Mesendoderm (in vitro differentiated cells): ENCODE measurements around the gene TGIF2.

Experiments
- DNase-seq: peaks from one replicate; pipeline ENCODE4 v3.0.0; 2013
- H2AK5ac ChIP-seq: 2 replicates; pipeline ENCODE4 v1.6.1; 2013; ENCODE audit warnings: low read length, inconsistent platforms
- H2BK120ac ChIP-seq: 2 replicates; pipeline ENCODE4 v1.6.1; 2013; ENCODE audit warnings: low read depth, mild to moderate bottlenecking, low read length, moderate library complexity, mixed read lengths
- H2BK15ac ChIP-seq: replicated peaks from 2 replicates; pipeline ENCODE4 v1.6.1; 2013; ENCODE audit warnings: low read depth, mild to moderate bottlenecking, moderate library complexity
- H2BK5ac ChIP-seq: 2 replicates; pipeline ENCODE4 v1.6.1; 2013; ENCODE audit warnings: low read length, inconsistent platforms
- H3K18ac ChIP-seq: 2 replicates; pipeline ENCODE4 v1.6.1; 2013; ENCODE audit warnings: mild to moderate bottlenecking, low read length, mixed read lengths
- H3K23ac ChIP-seq: one replicate; pipeline ENCODE4 v1.6.1; 2013; ENCODE audit warnings: low read length
- H3K27ac ChIP-seq: 2 replicates; pipeline ENCODE4 v1.5.1; 2013; ENCODE audit warnings: low read depth, mild to moderate bottlenecking, inconsistent platforms, low read length, moderate library complexity
- H3K27me3 ChIP-seq: 2 replicates; pipeline ENCODE4 v1.6.1; 2013; ENCODE audit warnings: low read length, control low read depth, mild to moderate bottlenecking, inconsistent platforms; ENCODE audit not compliant: insufficient read depth, poor library complexity
- H3K36me3 ChIP-seq: 2 replicates; pipeline ENCODE4 v1.6.1; 2013; ENCODE audit warnings: low read length, inconsistent platforms; ENCODE audit not compliant: control insufficient read depth, insufficient read depth
- H3K4ac ChIP-seq: one replicate; pipeline ENCODE4 v1.6.1; 2013; ENCODE audit warnings: low read depth, mild to moderate bottlenecking, low read length, moderate library complexity
- H3K4me1 ChIP-seq: 2 replicates; pipeline ENCODE4 v1.6.1; 2013; ENCODE audit warnings: low read depth, low read length, inconsistent platforms; ENCODE audit not compliant: control insufficient read depth
- H3K4me2 ChIP-seq: 2 replicates; pipeline ENCODE4 v1.6.1; 2013; ENCODE audit warnings: low read length
- H3K4me3 ChIP-seq: 2 replicates; pipeline ENCODE4 v1.5.1; 2013; ENCODE audit warnings: mild to moderate bottlenecking, low read length
- H3K56ac ChIP-seq: one replicate; pipeline ENCODE4 v1.6.1; 2013; ENCODE audit warnings: low read length
- H3K79me1 ChIP-seq: 2 replicates; pipeline ENCODE4 v1.6.1; 2013; ENCODE audit warnings: low read length, inconsistent platforms
- H3K79me2 ChIP-seq: 2 replicates; pipeline ENCODE4 v1.6.1; 2013; ENCODE audit warnings: mild to moderate bottlenecking, low read length; ENCODE audit not compliant: control insufficient read depth, insufficient read depth
- H3K9ac ChIP-seq: 2 replicates; pipeline ENCODE4 v1.6.1; 2013; ENCODE audit warnings: low read length, inconsistent platforms
- H4K5ac ChIP-seq: one replicate; pipeline ENCODE4 v1.6.1; 2013; ENCODE audit warnings: low read length
- H4K8ac ChIP-seq: one replicate; pipeline ENCODE4 v1.6.1; 2013; ENCODE audit warnings: low read depth, mild to moderate bottlenecking, control low read depth, low read length, moderate library complexity
- WGBS: extraction: QIAGEN DNeasy Blood & Tissue Kit; methylation state at CpG from one replicate; pipeline ENCODE4 v1.1.7; 2013; ENCODE audit warnings: low lambda C conversion rate, missing lambda C conversion rate; ENCODE audit not compliant: insufficient coverage; ENCODE audit errors: extremely low coverage; 5-methylcytosine and 5-hydroxymethylcytosine counted together

The TGIF2 gene

GRCh38 chr20:36601540-36601939, 28.1 kb downstream of the TGIF2 start:
- Histone ChIP-seq H2BK5ac (no peak overlapping the region), H4K8ac (no peak overlapping the region), H4K5ac (no peak overlapping the region), H2AK5ac (no peak overlapping the region), H3K23ac (no peak overlapping the region), H2BK120ac (no peak overlapping the region), H3K4me1 (peaks cover 6% of the 10 kb centered on the region), H3K79me2 (peaks cover 9% of the 10 kb centered on the region), H2BK15ac (no peak overlapping the region), H3K4me2 (no peak overlapping the region), H3K79me1 (peaks cover 4% of the 10 kb centered on the region), H3K27me3 (no peaks in the 10 kb centered on the region), H3K36me3 (no peaks in the 10 kb centered on the region), H3K4me3 (no peak overlapping the region), H3K27ac (no peak overlapping the region), H3K18ac (no peak overlapping the region), H3K9ac (no peak overlapping the region), H3K4ac (no peak overlapping the region), H3K56ac (peak overlapping the region; percentile 7)
- no peak for DNase-seq
- WGBS, result no CpG with 5 or more reads among the region's 1 CpG

- peak overlapping the region; percentile 60 for H3K9ac ChIP-seq
- peak overlapping the region; percentile 29 for H3K18ac ChIP-seq
- H3K23ac ChIP-seq, result no peak overlapping the region
- peaks cover 11% of the 10 kb centered on the region for H3K79me1 ChIP-seq
- H3K4me1 ChIP-seq, result peaks cover 2% of the 10 kb centered on the region
- no peak for DNase-seq
- H3K27me3 ChIP-seq, result no peaks in the 10 kb centered on the region
- H3K27ac ChIP-seq, result no peak overlapping the region
- H3K4me2 ChIP-seq, result peak overlapping the region; percentile 19
- no peak overlapping the region for H2AK5ac ChIP-seq
- H3K56ac ChIP-seq, result peak overlapping the region; percentile 73
- H2BK15ac ChIP-seq, result no peak overlapping the region
- H4K5ac ChIP-seq, result no peak overlapping the region
- H2BK5ac ChIP-seq, result no peak overlapping the region
- peak overlapping the region; percentile 33 for H2BK120ac ChIP-seq
- peak overlapping the region; percentile 62 for H3K4ac ChIP-seq
- H3K36me3 ChIP-seq, result peaks cover 8% of the 10 kb centered on the region
- no CpG with 5 or more reads among the region's 15 CpGs for WGBS
- H4K8ac ChIP-seq, result no peak overlapping the region
- peaks cover 25% of the 10 kb centered on the region for H3K79me2 ChIP-seq
- H3K4me3 ChIP-seq, result no peak overlapping the region
Measured at GRCh38 chr20:36604952-36605398, 31.6 kb downstream of the TGIF2 start.

DNA sequence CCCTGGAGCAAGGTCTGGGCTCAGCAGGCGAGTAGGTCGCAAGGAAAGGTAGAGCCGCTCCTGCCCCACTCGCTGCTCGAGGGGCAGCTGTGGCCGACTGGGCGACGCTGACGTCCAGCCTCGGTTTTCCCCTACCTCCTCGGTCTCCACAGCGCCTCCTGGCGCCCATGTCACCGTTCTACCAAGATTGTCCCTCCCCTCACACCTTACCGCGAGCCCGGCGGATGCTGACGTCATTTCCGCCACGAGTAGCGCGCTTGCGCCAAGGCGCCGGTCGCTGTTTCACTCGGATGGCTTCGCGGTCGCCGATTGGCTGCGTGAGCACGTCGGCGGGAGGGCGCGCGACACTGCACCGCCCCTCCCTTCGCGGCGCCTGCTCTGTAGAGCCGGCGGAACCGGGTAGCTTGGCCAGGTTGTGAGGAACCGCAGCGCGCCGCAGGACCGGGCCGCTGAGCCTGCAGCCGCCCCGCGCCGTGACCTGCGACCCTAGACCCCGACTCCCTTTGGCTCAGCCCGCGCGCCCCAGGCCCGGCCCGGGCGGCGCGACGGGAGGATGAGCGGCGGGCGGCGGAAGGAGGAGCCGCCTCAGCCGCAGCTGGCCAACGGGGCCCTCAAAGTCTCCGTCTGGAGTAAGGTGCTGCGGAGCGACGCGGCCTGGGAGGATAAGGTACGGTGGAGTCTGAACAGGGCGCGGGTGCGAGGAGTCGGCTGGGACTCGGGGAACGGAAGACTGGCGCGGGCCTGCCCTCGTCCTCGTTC, 32.2 kb downstream of the TGIF2 start, which contains the start of gene RAB5IF:
Gene RAB5IF, plus strand, starts transcription at position 381 of the 759 bp plus-strand sequence. Its CDS starts 173 bp downstream, at position 554.
- peak within 1 kb of the TSS; percentile 38 for H2AK5ac ChIP-seq
- H3K23ac ChIP-seq, result no peak within 1 kb of the TSS
- H3K56ac ChIP-seq, result peak within 1 kb of the TSS; percentile 99
- H3K27me3 ChIP-seq, result no peaks in the 10 kb centered on the region
- H3K4ac ChIP-seq, result peak within 1 kb of the TSS; percentile 62
- H3K4me1 ChIP-seq, result peaks cover 2% of the 10 kb centered on the region
- H3K18ac ChIP-seq, result peak within 1 kb of the TSS; percentile 29
- DNase-seq, result peak; percentile 99
- peak within 1 kb of the TSS; percentile 35 for H2BK5ac ChIP-seq
- H3K79me1 ChIP-seq, result peaks cover 11% of the 10 kb centered on the region
- peak within 1 kb of the TSS; percentile 93 for H3K9ac ChIP-seq
- peak within 1 kb of the TSS; percentile 33 for H2BK120ac ChIP-seq
- no CpG with 5 or more reads among the region's 90 CpGs for WGBS
- peak within 1 kb of the TSS; percentile 91 for H3K4me2 ChIP-seq
- H4K5ac ChIP-seq, result no peak within 1 kb of the TSS
- H3K36me3 ChIP-seq, result peaks cover 8% of the 10 kb centered on the region
- H4K8ac ChIP-seq, result no peak within 1 kb of the TSS
- H3K4me3 ChIP-seq, result peak within 1 kb of the TSS; percentile 97
- no peak within 1 kb of the TSS for H2BK15ac ChIP-seq
- peaks cover 25% of the 10 kb centered on the region for H3K79me2 ChIP-seq
- peak within 1 kb of the TSS; percentile 56 for H3K27ac ChIP-seq

GRCh38 chr20:36606158-36607066, 33.0 kb downstream of the TGIF2 start:
- Histone ChIP-seq H3K27ac (peak overlapping the region; percentile 56), H3K18ac (peak overlapping the region; percentile 22), H3K27me3 (no peaks in the 10 kb centered on the region), H3K79me2 (peaks cover 25% of the 10 kb centered on the region), H3K4me2 (peak overlapping the region; percentile 91), H2AK5ac (peak overlapping the region; percentile 38), H3K4me3 (peak overlapping the region; percentile 97), H3K36me3 (peaks cover 8% of the 10 kb centered on the region), H3K79me1 (peaks cover 11% of the 10 kb centered on the region), H4K5ac (no peak overlapping the region), H2BK15ac (no peak overlapping the region), H4K8ac (no peak overlapping the region), H2BK5ac (peak overlapping the region; percentile 35), H3K9ac (peak overlapping the region; percentile 93), H2BK120ac (no peak overlapping the region), H3K23ac (no peak overlapping the region), H3K4ac (peak overlapping the region; percentile 21), H3K56ac (peak overlapping the region; percentile 99), H3K4me1 (peaks cover 2% of the 10 kb centered on the region)
- WGBS, result no CpG with 5 or more reads among the region's 31 CpGs
- DNase-seq, result peak; percentile 75

DNA sequence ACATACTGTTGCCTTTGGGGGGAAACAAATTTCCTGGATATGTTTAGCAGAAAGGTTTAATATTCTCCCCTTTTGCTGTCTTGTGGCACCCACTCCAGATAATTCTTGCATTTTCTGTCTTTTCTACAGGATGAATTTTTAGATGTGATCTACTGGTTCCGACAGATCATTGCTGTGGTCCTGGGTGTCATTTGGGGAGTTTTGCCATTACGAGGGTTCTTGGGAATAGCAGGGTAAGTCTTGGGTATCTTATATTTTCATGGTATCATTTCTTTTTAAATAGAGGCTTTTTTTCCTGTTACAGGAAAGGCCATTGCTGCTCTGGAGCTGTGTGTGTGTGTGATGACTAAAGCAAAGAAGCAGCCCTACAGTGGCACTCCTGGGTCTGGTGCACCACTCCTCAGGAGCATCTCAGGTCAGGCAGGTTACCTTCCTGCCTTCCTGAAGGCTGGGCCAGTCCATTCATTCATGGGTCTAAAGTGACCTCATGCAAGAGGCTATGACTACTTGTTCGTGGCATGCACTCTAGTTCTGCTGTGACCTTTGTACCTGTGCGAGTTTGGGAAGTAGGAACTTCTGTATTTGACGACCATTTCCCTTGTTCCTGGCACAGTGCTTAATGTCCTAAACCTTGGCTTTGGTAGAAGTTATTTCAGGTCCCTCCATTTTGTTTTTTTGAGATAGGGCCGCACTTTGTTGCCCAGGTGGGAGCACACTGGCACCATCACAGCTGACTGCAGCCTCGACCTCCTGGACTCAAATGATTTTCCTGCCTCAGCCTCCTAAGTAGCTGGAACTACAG, 34.4 kb downstream of the TGIF2 start:
- no peak overlapping the region for H4K8ac ChIP-seq
- H3K4me3 ChIP-seq, result no peak overlapping the region
- no peak overlapping the region for H3K56ac ChIP-seq
- WGBS, result no CpG with 5 or more reads among the region's 7 CpGs
- no peak overlapping the region for H2BK120ac ChIP-seq
- no peak overlapping the region for H3K18ac ChIP-seq
- no peak overlapping the region for H4K5ac ChIP-seq
- no peak overlapping the region for H2BK15ac ChIP-seq
- H2AK5ac ChIP-seq, result no peak overlapping the region
- peaks cover 17% of the 10 kb centered on the region for H3K36me3 ChIP-seq
- no peak overlapping the region for H2BK5ac ChIP-seq
- H3K9ac ChIP-seq, result no peak overlapping the region
- no peak overlapping the region for H3K4ac ChIP-seq
- peaks cover 2% of the 10 kb centered on the region for H3K4me1 ChIP-seq
- no peak overlapping the region for H3K4me2 ChIP-seq
- H3K27me3 ChIP-seq, result no peaks in the 10 kb centered on the region
- H3K79me2 ChIP-seq, result peaks cover 25% of the 10 kb centered on the region
- DNase-seq, result no peak
- H3K79me1 ChIP-seq, result peaks cover 11% of the 10 kb centered on the region
- no peak overlapping the region for H3K27ac ChIP-seq
- H3K23ac ChIP-seq, result no peak overlapping the region
